Activated naive CD4-positive, alpha-beta T cell (primary cell): ENCODE data around the gene PRDM16.

Source experiments
- DNase-seq, 4 experiments: peaks; one replicate each; lab custom pipeline; 2025; lab: John Stamatoyannopoulos, UW

The PRDM16 gene

DNA sequence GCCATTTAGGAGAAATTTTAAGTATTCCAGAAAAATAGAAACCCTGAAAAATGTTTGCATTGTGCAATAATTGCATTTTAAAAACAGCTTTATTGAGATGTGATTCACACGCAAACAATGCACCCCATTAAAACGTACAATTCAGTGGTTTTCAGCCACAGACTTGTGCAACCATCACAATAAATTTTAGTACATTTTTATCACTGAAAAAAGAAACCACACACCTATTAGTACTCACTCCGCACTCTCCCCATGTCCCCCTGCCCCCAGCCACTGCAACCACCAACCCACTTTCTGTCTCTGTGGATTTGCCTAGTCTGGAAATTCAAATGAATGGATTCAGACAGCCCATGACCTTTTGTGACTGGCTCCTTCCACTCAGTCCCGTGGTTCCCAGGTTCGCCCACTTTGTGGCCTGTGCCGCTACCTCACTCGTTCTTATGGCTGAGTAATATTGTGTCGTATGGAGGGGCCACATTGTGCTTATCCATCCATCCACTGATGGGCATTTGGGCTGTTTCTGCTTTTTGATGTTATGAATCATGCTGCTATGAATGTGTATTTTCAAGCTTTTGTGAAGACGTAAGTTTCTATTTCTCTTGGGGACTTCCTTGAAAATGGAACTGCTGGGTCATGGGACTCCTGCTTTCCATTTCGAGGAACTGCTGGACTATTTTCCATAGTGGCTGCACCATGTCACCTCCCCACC lies 237.7 kb downstream of the PRDM16 start:
- no peak for DNase-seq

DNA sequence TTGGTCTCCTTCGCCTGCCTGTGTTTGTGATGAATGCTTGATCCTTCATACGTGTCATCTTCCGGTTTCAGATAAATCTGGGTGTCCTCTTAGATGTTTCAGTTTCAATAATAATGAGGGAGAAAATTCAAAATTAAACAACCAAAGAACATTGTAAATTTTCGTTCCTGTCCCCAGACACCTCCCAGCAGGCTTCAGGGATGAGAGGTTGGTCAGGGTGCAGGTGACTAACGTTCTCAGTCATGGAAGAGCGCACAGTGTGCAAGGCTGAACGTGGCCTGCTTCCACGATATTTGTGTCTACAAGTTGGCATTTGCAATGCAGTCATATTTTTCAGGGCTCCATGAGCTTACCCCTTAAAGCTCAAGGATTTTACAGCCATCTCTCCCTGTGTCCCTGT lies 238.4 kb downstream of the PRDM16 start:
- no peak for DNase-seq

DNA sequence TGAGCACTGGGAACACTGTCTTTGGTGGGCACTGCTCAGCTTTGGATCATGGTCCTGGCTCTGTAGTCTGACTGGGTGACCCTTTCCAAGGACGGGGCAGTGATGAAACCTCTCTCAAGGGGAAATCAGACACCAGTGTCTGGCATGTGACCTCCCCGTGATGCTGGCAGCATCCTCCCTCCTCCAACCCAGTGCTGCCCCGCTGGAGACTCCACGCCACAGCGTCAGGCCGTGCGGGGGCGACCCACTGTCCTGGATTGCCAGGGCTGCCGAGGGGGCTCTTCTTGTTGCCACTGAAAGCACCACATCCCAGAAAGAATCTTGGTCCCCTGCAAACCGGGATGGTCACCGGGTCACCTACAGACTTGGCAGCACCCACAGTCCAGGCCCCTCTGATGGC lies 239.1 kb downstream of the PRDM16 start:
- no peak for DNase-seq

DNA sequence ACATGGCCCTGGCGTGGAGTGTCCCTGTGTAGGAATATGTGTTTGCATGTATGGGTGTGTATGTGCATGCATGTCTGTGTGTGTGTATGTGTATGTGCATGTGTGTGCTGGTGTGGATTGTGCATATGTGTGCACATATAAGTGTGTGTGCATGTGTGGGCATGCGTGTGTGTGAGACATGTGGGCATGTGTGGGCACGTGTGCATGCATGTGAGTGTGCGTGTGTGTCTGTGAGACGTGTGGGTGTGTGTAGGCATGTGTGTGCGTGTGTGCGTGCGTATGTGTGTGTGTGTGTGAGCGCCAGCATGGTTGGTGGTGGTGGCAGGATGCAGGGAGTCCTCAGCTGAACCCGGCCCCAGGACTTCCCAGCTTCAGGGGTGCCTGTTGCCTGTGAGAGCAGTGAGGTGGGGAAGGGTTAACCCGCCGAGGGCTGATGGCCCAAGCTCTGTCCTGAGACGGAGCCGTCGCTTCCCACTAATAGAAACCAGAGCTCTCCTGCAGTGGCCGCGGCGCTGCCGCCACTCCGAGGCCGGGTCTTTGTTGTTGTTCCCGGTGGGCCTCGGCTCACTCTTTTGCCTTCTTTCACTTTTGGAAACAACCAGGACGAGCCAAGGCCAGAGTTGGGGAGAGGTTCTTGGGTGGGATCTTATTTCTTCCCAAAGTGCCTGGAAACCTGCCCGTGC lies 241.9 kb downstream of the PRDM16 start:
- no peak for DNase-seq

GRCh38 chr1:3311711-3312110 lies 242.7 kb downstream of the PRDM16 start:
- no peak for DNase-seq

DNA sequence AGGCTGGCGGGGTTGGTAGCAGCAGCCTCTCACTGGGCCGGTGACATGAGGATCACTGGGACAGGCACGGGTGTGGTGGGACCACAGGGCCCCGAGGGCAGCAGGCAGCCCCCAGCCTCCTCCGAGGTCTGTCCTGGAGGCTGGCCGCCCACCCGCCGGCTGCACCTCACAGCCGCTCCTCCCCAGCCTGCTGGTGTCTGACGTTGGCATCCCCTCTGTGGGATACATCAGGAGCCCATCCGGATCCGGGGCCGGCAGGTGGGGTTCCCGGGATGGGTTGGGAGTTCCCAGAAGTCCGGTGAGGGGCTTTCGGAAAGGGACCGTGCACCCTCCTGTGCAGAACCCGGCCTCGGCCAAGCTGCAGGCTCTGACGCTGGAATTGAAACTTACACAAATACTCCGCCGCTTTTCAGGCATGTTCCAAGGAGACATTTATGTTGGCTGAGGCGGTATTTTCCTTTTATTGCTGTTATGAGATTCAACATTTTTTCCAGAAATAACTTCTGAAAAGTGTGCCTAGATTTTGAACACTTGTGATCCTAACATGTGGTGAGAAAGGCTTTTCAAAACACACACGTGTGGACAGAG lies 243.4 kb downstream of the PRDM16 start:
- no peak for DNase-seq

DNA sequence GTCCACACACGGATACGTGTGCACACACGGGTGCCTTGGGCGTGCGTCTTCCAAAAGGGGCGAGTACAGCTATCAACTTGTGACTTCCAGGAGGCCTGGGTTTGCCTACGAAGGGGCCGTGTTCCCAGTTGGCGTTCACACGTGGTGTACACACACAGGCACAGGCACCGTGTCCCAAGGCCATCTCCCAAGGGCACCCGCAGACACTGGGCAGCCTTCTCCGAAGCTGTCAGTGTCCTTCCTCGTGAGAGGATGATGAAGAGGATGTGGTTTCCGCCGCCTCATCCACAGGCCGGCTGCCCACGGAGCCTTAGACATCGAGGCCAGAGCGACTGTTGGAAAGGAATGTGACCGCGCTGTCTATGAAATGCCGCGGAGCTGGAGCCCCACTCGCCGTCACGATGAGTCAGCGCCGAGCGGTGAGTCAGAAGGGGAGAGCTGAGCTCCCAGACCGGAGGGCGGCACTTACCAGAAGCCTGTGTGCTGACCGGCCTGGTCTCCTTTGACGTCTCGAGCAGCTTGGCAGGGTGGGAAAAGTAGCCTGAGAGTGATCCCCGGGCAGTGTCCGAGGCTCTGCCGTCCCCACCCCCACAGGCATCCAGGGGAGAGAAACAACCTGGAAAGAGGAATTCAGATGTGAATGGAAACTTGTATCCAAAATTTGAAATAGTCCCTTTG lies 244.0 kb downstream of the PRDM16 start:
- DNase-seq = no peak

DNA sequence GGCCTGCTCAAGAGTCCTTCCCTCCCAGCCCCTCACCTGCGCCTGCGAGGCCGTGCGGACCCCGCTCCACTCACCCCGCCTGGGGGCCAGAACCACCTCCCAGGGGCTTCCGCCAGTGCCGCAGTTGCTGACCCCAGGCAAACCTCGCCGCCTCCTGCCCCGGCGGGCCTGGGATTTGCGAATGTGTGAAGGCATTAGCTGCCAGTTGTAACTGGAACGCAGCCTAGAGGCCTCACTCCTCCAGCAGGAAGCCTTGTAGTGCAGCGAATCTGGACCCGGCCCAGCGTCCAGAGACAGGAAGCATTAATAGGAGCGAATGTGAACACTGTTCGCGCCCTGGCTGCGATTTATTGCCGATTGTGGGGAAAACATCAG lies 244.6 kb downstream of the PRDM16 start:
- DNase-seq = no peak

DNA sequence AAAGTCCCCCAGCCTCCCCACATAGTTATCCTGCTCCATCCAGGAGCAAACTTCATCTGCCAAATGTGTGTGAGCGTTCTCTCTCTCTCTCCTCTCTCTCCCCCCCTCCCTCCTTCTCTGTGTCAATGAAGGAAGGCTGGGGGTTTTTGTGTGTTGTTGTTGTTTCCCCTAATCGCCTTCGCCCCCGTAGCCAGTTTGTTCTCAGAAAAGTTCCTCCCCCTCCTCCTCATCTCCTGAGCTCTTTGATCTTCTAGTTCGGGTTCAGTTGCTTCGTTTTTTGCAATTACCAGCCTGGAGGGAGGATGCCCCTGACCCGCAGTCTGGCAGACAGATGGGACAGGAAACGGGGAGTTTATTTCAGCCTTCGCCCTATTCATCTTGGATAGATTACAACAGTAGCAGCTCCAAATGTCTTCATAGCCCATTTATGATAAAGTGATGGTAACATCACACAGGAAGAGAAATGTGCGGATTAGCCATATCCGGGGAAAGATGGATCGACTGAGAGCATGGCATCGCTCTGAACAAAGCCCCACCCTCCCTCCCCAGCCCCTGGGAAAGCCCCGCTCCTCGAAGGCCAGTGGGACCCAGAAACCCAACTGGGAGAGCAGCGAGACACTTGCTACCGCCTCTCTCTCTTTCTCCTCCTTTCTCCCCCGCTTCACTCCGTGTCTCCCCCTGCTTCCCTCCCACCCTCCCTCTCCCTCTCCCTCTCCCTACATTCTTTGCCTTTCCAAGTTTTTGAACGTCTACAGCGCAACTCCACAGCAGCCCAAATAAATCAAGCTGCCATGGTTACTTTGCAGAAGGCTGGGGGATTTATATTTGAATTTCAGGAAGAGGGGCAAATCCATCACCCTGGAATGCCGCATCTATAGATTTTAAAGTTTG lies 245.7 kb downstream of the PRDM16 start:
- no peak for DNase-seq

- no peak for DNase-seq
These were observed 246.7 kb downstream of the PRDM16 start for GRCh38 chr1:3315399-3316339.

DNA sequence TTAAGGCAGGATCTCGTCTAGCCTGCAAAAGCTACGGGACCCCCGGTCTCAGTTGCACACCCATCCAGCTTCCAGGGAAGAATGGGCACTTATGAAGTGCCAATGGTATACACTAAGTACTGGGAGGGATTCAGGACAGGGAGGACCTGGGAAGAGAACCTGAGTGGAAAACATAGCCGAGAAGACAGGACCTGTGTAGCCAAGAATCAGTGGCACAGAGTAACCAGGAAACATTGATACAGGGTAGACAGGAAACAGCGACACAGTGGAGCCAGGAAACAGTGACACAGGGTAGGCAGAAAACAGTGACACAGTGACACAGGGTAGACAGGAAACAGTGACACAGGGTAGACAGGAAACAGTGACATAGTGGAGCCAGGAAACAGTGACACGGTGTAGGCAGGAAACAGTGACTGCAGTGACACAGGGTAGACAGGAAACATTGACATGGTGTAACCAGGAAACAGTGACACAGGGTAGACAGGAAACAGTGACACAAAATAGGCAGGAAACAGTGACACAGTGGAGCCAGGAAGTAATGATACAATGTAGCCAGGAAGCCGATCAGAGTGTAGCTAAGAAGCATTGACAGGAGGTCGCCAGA lies 247.4 kb downstream of the PRDM16 start:
- DNase-seq = no peak

GRCh38 chr1:3317456-3317855 lies 248.5 kb downstream of the PRDM16 start:
- DNase-seq = no peak

GRCh38 chr1:3318329-3318728 lies 249.3 kb downstream of the PRDM16 start:
- no peak for DNase-seq

- DNase-seq = no peak
These were observed 250.9 kb downstream of the PRDM16 start for GRCh38 chr1:3319874-3320245.

DNA sequence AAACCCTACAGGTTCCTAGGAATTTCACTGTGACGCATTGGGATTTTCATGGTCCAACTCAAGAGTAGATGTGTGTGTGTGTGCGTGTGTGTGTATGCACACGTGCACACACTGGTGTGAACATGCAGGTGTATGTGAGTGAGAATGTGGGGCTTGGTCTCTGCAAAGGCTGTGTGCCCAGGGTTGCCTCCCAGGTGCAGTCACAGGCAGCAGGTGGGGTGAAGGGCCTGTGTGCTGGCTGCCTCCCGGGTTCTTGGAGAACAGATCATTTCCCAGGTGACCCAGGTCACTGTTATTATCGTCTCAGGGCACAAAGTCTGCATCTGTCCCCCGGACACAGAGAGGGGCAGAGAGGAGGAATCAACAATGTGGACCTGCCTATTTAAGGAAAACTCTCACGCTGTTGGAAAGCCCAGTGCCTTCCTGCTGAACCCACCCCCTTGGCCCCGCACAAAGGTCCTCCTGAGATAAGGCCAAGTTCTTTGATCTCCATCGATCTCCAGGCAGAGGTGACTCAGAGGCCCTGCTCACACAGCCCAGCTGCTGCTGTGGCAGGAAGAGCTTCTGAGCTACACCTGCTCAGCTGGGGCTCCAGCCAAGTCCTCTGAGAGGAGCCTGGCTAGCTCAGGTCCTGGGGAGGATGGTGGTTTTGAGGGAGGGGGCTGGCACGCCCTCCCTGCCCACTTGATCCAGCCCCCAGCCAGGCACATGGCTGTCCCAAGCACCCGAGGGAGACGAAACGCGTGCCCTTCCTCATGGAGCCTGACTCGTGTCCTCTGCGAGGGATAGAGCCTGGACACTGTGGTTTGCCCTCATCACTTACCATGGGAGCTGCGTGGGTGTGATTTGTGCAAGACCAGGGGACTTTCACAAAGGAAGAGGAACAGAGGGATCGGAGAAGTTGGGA lies 251.5 kb downstream of the PRDM16 start:
- DNase-seq = no peak

- DNase-seq = no peak
These were observed 252.8 kb downstream of the PRDM16 start for GRCh38 chr1:3321559-3322449.

DNA sequence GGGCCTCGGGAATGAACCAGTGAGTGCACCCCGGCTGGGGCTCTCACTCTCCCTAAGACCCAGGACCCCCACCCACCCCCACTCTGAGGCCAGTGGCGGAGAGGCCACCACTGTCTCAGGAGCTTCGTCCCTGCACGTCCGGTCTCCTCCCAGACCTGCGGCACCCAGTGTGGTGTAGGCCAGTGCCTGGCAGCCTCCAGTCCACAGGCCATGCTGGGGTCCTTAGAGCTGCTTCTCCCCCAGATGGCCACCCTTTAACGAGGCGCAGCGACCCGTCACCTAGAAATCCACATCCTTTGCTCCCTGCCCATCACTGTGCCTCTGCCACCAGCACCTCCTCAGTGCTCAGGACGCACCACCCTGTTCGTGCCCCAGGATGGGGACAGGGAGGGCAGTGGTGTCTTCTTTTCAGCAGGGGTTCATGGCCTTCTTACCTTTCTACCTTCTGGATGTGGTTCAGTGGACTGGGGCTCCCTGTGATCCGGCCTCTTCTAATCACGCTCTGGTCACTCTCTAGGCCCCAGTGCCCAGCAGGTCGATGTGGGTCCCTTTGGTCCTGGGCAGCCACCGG lies 253.5 kb downstream of the PRDM16 start:
- no peak for DNase-seq
